ENCODE data around the gene ARV1.
"Not testable (repeated sequence)": the region's sequence is repeated elsewhere in the genome, so short reads cannot be mapped to it uniquely, and the experiment has no call there.

GRCh38 chr1:231047529-231047928 is 68.6 kb downstream of the ARV1 start:
- not testable (repeated sequence) for TF ChIP-seq POLR2A (IDR thresholded peaks at IDR 0.05; ENCODE audit: borderline replicate concordance, extremely low read depth, insufficient read depth, insufficient read length); CTCF (IDR thresholded peaks at IDR 0.05 in 2 of 3, conservative IDR thresholded peaks at IDR 0.05 in 1 of 3; ENCODE audit: borderline replicate concordance in 1 of 3, insufficient read depth in 1 of 3, low read depth in 2 of 3, low read length in 2 of 3); TCF7L2 (IDR thresholded peaks at IDR 0.05; ENCODE audit: borderline replicate concordance, extremely low read depth, insufficient read depth, insufficient read length); SRF (IDR thresholded peaks at IDR 0.05; ENCODE audit: low read depth); POLR2AphosphoS5 (IDR thresholded peaks at IDR 0.05; ENCODE audit: low read depth, low read length); EZH2 (IDR thresholded peaks at IDR 0.05); ZFX (IDR thresholded peaks at IDR 0.05); SIN3A (IDR thresholded peaks at IDR 0.05; ENCODE audit: low read depth); MAX (IDR thresholded peaks at IDR 0.05); ATF3 (IDR thresholded peaks at IDR 0.05)

All from HCT116 (cell line).